ENCODE results near the gene S100A13.

- TF ChIP-seq CTCF (conservative IDR thresholded peaks at IDR 0.05; ENCODE audit: low read depth, low read length) (no peak), EZH2 (IDR thresholded peaks at IDR 0.05; ENCODE audit: borderline replicate concordance, low read depth, low read length, poor library complexity, severe bottlenecking) (no peak)
Measured at GRCh38 chr1:153623101-153623500, 4.2 kb downstream of the S100A13 start.

Measured in A673 (cell line).